ENCODE measurements around the gene PRKCA. TPM values are rescaled to one million over a fixed set of nuclear protein-coding genes. Genes with fewer than 3 reads are reported as not detected.

PRKCA gene
- total and polyA plus RNA-seq, 2 of the 13 experiments (the other 11 are each of a cell fraction or from before 2014, with no cell fraction given) = 18.5 to 21.5 TPM

GRCh38 chr17:66398059-66398458 lies 95.6 kb downstream of the PRKCA start:
- ChIA-PET CTCF (ENCODE audit: low intra/inter-chr PET ratio, low total read pairs) (no interaction called here), POLR2A (no interaction called here)
- no peaks in the 10 kb centered on the region; a peak in 2 of 5 replicates for H3K36me3 ChIP-seq (replicated peaks in 1 of 2; ENCODE audit: control insufficient read depth in 1 of 2, insufficient read depth in 2 of 2, low read length in 2 of 2)
- no peaks in the 10 kb centered on the region for H3K27me3 ChIP-seq (ENCODE audit: control insufficient read depth in 1 of 2, insufficient read depth in 2 of 2, low read length in 2 of 2)
- no peak overlapping the region for H2AFZ ChIP-seq (ENCODE audit: low read length)
- intact Hi-C loops (cut with micrococcal nuclease; ENCODE audit: unreplicated experiment) = no loop called here
- FAIRE-seq (no peak), ATAC-seq (no peak), DNase-seq (ENCODE audit: low spot score) (no peak)
- H4K20me1 ChIP-seq (ENCODE audit: insufficient read depth, low read length) = no peaks in the 10 kb centered on the region
- BruUV-seq (replicated peaks) = no TSS peak
- peak; percentile 25; the same call in 1 of the 2 replicates for TF ChIP-seq HNF4A (CRISPR knock-in tag; IDR thresholded peaks at IDR 0.05)
- no peak for TF ChIP-seq ELF3 (CRISPR knock-in tag; IDR thresholded peaks at IDR 0.05)
- TF ChIP-seq ZSCAN12 (CRISPR knock-in tag; IDR thresholded peaks at IDR 0.05) = no peak
- in situ Hi-C loops (cut with HindIII; ENCODE audit: extremely low pct_ligation_motif_present, low pct_unique_long_range_greater_than_20kb) = no loop called here
- H3K9ac ChIP-seq (ENCODE audit: insufficient read depth, low read depth, low read length) = no peak overlapping the region
- WGBS (ENCODE audit: low lambda C conversion rate) = 72% methylated on average over 4 of the region's 4 CpGs
- no peak overlapping the region for H3K4me3 ChIP-seq (replicated peaks in 1 of 3; ENCODE audit: insufficient read depth in 1 of 3, low read depth in 2 of 3, low read length in 3 of 3)
- H3K27ac ChIP-seq (ENCODE audit: extremely low read length, insufficient read depth, low read length) = no peak overlapping the region
- H3K79me2 ChIP-seq (ENCODE audit: insufficient read depth, low read length) = peaks cover 44% of the 10 kb centered on the region
- peaks cover 21% of the 10 kb centered on the region for H3K4me1 ChIP-seq (ENCODE audit: insufficient read depth, low read length)
- H3K9me3 ChIP-seq (ENCODE audit: low read length) = 0 out of 2 replicates have a peak, but pooled peaks cover 3% of the 10 kb centered on the region
- H3K4me2 ChIP-seq (ENCODE audit: low read depth, low read length) = no peak overlapping the region

GRCh38 chr17:66398617-66399016 lies 96.2 kb downstream of the PRKCA start:
- no peaks in the 10 kb centered on the region for H3K27me3 ChIP-seq (ENCODE audit: control insufficient read depth in 1 of 2, insufficient read depth in 2 of 2, low read length in 2 of 2)
- no peak overlapping the region for H3K4me2 ChIP-seq (ENCODE audit: low read depth, low read length)
- H3K79me2 ChIP-seq (ENCODE audit: insufficient read depth, low read length) = peaks cover 46% of the 10 kb centered on the region
- DNase-seq (ENCODE audit: low spot score) (no peak), FAIRE-seq (no peak), ATAC-seq (no peak)
- H3K4me3 ChIP-seq (replicated peaks in 1 of 3; ENCODE audit: insufficient read depth in 1 of 3, low read depth in 2 of 3, low read length in 3 of 3) = no peak overlapping the region
- ChIA-PET CTCF (ENCODE audit: low intra/inter-chr PET ratio, low total read pairs) (no interaction called here), POLR2A (interaction anchor here (0.5 kb wide), 1 partner anchor 754 kb away, joined by 3 read pairs; no protein-coding TSS in a partner anchor)
- no peaks in the 10 kb centered on the region; a peak in 1 of 5 replicates for H3K36me3 ChIP-seq (replicated peaks in 1 of 2; ENCODE audit: control insufficient read depth in 1 of 2, insufficient read depth in 2 of 2, low read length in 2 of 2)
- no peak overlapping the region for H3K9ac ChIP-seq (ENCODE audit: insufficient read depth, low read depth, low read length)
- no peaks in the 10 kb centered on the region for H4K20me1 ChIP-seq (ENCODE audit: insufficient read depth, low read length)
- no peak overlapping the region for H2AFZ ChIP-seq (ENCODE audit: low read length)
- intact Hi-C loops (cut with micrococcal nuclease; ENCODE audit: unreplicated experiment) (no loop called here), in situ Hi-C loops (cut with HindIII; ENCODE audit: extremely low pct_ligation_motif_present, low pct_unique_long_range_greater_than_20kb) (no loop called here)
- 0 out of 2 replicates have a peak, but pooled peaks cover 3% of the 10 kb centered on the region for H3K9me3 ChIP-seq (ENCODE audit: low read length)
- WGBS (ENCODE audit: low lambda C conversion rate) = 94% methylated on average over 8 of the region's 8 CpGs
- no peak overlapping the region for H3K27ac ChIP-seq (ENCODE audit: extremely low read length, insufficient read depth, low read length)
- BruUV-seq (replicated peaks) = no TSS peak
- H3K4me1 ChIP-seq (ENCODE audit: insufficient read depth, low read length) = peaks cover 21% of the 10 kb centered on the region
- TF ChIP-seq ZBTB3 (CRISPR knock-in tag; IDR thresholded peaks at IDR 0.05; ENCODE audit: borderline replicate concordance, low read depth) (no peak), ZNF878 (CRISPR knock-in tag; IDR thresholded peaks at IDR 0.05) (no peak), SNRNP70 (IDR thresholded peaks at IDR 0.05; ENCODE audit: low read depth, low read length) (no peak), LRRFIP1 (CRISPR knock-in tag; conservative IDR thresholded peaks at IDR 0.05) (no peak), POGZ (CRISPR knock-in tag; IDR thresholded peaks at IDR 0.05) (no peak), IRF2 (CRISPR knock-in tag; IDR thresholded peaks at IDR 0.05) (no peak), ZSCAN5A (CRISPR knock-in tag; IDR thresholded peaks at IDR 0.05; ENCODE audit: borderline replicate concordance) (no peak), ZBED4 (CRISPR knock-in tag; IDR thresholded peaks at IDR 0.05; ENCODE audit: borderline replicate concordance) (no peak)

Data from HepG2 (cell line).